GDM1 (cell line): ENCODE data around the gene H19.

Experiments
- DNase-seq: peaks from one replicate; lab custom pipeline; 2025; lab: John Stamatoyannopoulos, UW

Gene H19

GRCh38 chr11:1946812-1947484 is 50.7 kb downstream of the H19 start, which contains the start of gene MRPL23:
Gene MRPL23, plus strand, starts transcription at chr11:1947332. Its CDS starts 31 bp downstream, at chr11:1947363.
- no peak for DNase-seq
